ENCODE measurements around the gene LINGO4.

DNA sequence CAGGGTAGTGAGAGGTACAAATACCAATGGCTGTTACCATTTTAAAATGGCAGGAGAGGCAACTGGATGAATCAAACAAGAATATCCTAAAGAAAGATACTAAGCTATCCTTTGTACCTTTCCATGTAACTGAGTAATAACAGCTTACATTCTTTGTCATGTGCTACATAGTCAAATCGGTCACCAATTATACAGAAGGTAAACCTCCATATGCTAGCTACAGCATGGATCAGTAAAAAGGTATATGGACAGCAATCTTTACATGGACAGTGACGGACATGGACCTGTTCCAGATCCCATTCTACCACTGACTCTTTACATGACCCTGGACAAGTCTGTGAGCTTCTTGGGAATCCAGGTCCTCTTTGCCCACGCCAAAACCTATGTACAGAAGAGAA is 28.6 kb downstream of the LINGO4 start:
- TF ChIP-seq POLR2A (IDR thresholded peaks at IDR 0.05; ENCODE audit: low read depth, low read length) (no peak), POLR2AphosphoS5 (IDR thresholded peaks at IDR 0.05; ENCODE audit: low read depth, low read length) (no peak), TAF1 (IDR thresholded peaks at IDR 0.05; ENCODE audit: borderline replicate concordance, low read depth, low read length) (no peak)
